GM21786 (cell line): ENCODE results near the gene SNX32.
"Not testable (repeated sequence)": the region's sequence is repeated elsewhere in the genome, so short reads cannot be mapped to it uniquely, and the experiment has no call there.

Experiments
- ATAC-seq: cut with Tn5 transposase; IDR thresholded peaks from one replicate; pipeline ENCODE4 v1.9.1; 2021; ENCODE audit not compliant: unreplicated experiment

Gene SNX32

GRCh38 chr11:65822776-65823528, 10.8 kb upstream of the SNX32 start:
- ATAC-seq = no peak

GRCh38 chr11:65826984-65827735, 6.6 kb upstream of the SNX32 start:
- no peak for ATAC-seq

- ATAC-seq = no peak
Measured at GRCh38 chr11:65829459-65829858, 4.3 kb upstream of the SNX32 start.

GRCh38 chr11:65832231-65832630, 1.5 kb upstream of the SNX32 start:
- not testable (repeated sequence) for ATAC-seq

GRCh38 chr11:65834202-65834601, 439 bp downstream of the SNX32 start:
- ATAC-seq = no peak

GRCh38 chr11:65842144-65842543, 8.4 kb downstream of the SNX32 start:
- ATAC-seq = no peak

- no peak for ATAC-seq
Measured at GRCh38 chr11:65843811-65844210, 10.0 kb downstream of the SNX32 start.

GRCh38 chr11:65844231-65844872, 10.6 kb downstream of the SNX32 start:
- no peak for ATAC-seq

- ATAC-seq = no peak
Measured at GRCh38 chr11:65847746-65848145, 14.0 kb downstream of the SNX32 start.

- not testable (repeated sequence) for ATAC-seq
Measured at GRCh38 chr11:65848693-65849092, 14.9 kb downstream of the SNX32 start.

GRCh38 chr11:65849366-65849765, 15.6 kb downstream of the SNX32 start:
- no peak for ATAC-seq

- no peak for ATAC-seq
Measured at GRCh38 chr11:65849771-65850216, 16.0 kb downstream of the SNX32 start.

- no peak for ATAC-seq
Measured at GRCh38 chr11:65850217-65851082, 16.7 kb downstream of the SNX32 start.

GRCh38 chr11:65851083-65851579, 17.4 kb downstream of the SNX32 start:
- ATAC-seq = no peak

GRCh38 chr11:65851811-65852507, 18.2 kb downstream of the SNX32 start:
- ATAC-seq = no peak

- no peak for ATAC-seq
Measured at GRCh38 chr11:65852508-65853245, 18.9 kb downstream of the SNX32 start.

- no peak for ATAC-seq
Measured at GRCh38 chr11:65853246-65853979, 19.6 kb downstream of the SNX32 start.

- ATAC-seq = no peak
Measured at GRCh38 chr11:65854161-65854592, 20.4 kb downstream of the SNX32 start.
